ENCODE results near the gene MXI1. TPM values are rescaled to one million over a fixed set of nuclear protein-coding genes. Genes with fewer than 3 reads are reported as not detected.

The MXI1 gene
- total RNA-seq, 1 experiment from 2014 or later: 11.0 TPM

GRCh38 chr10:110300486-110300986 lies 93.1 kb downstream of the MXI1 start:
- no peak for DNase-seq
- Histone ChIP-seq H3K4me3 (ENCODE audit: low read depth, low read length) (no peak overlapping the region), H3K4me1 (peaks cover 6% of the 10 kb centered on the region; the same call in 1 of the 2 replicates), H3K36me3 (ENCODE audit: control insufficient read depth, insufficient read depth, low read length) (peaks cover 6% of the 10 kb centered on the region), H3K27me3 (replicated peaks; ENCODE audit: control insufficient read depth, insufficient read depth, low read length) (no peaks in the 10 kb centered on the region), H3K9me3 (no peaks in the 10 kb centered on the region)
- H3K27ac Mint-ChIP-seq (ENCODE audit: unreplicated experiment): no peak overlapping the region
- no peaks in the 10 kb centered on the region for H3K27me3 Mint-ChIP-seq (ENCODE audit: insufficient read depth, unreplicated experiment)
- peaks cover 99% of the 10 kb centered on the region for H3K36me3 Mint-ChIP-seq (ENCODE audit: insufficient read depth, unreplicated experiment)
- H3K4me1 Mint-ChIP-seq (ENCODE audit: low read depth, unreplicated experiment): no peaks in the 10 kb centered on the region
- TF ChIP-seq CTCF (IDR thresholded peaks at IDR 0.05; ENCODE audit: insufficient read depth in 1 of 2, low read depth in 1 of 2, low read length in 1 of 2, severe bottlenecking in 1 of 2, unreplicated experiment in 1 of 2): no peak
- intact Hi-C loops (cut with micrococcal nuclease; ENCODE audit: unreplicated experiment): loop anchor here (10.0 kb wide), 1 partner anchor 614 kb away; the partner anchor contains the start of genes BBIP1 and SHOC2
- ChIA-PET CTCF (no interaction called here), POLR2A (no interaction called here)
- H3K9me3 Mint-ChIP-seq (ENCODE audit: unreplicated experiment): no peaks in the 10 kb centered on the region
- H3K4me3 Mint-ChIP-seq (ENCODE audit: unreplicated experiment): no peak overlapping the region
- BruUV-seq (replicated peaks): no TSS peak

GRCh38 chr10:110303681-110304080 lies 96.3 kb downstream of the MXI1 start:
- CTCF ChIA-PET: no interaction called here

GRCh38 chr10:110304394-110304779 lies 97.0 kb downstream of the MXI1 start:
- H3K4me3 ChIP-seq (ENCODE audit: low read depth, low read length): peak overlapping the region; percentile 94
- TF ChIP-seq CTCF (IDR thresholded peaks at IDR 0.05; ENCODE audit: insufficient read depth in 1 of 2, low read depth in 1 of 2, low read length in 1 of 2, severe bottlenecking in 1 of 2, unreplicated experiment in 1 of 2): no peak
- peak overlapping the region; percentile 90 for H3K27ac Mint-ChIP-seq (ENCODE audit: unreplicated experiment)
- ChIA-PET CTCF (interaction anchor here (0.6 to 1.5 kb wide), 13 partner anchors 13 to 723 kb away, joined by 3 to 8 read pairs (median 5); partner anchors contain the start of genes BBIP1 and SHOC2), POLR2A (interaction anchor here (0.6 to 1.1 kb wide), 14 partner anchors 94 to 695 kb away, joined by 3 to 9 read pairs (median 4); partner anchors contain the start of genes DUSP5 and SMC3)
- peaks cover 60% of the 10 kb centered on the region for H3K36me3 Mint-ChIP-seq (ENCODE audit: insufficient read depth, unreplicated experiment)
- BruUV-seq (replicated peaks): no TSS peak
- no peak for DNase-seq
- H3K4me1 Mint-ChIP-seq (ENCODE audit: low read depth, unreplicated experiment): no peaks in the 10 kb centered on the region
- H3K36me3 ChIP-seq (ENCODE audit: control insufficient read depth, insufficient read depth, low read length): peaks cover 4% of the 10 kb centered on the region
- peaks cover 13% of the 10 kb centered on the region for H3K4me1 ChIP-seq
- H3K9me3 ChIP-seq: no peaks in the 10 kb centered on the region
- no peaks in the 10 kb centered on the region for H3K27me3 ChIP-seq (replicated peaks; ENCODE audit: control insufficient read depth, insufficient read depth, low read length)
- peak overlapping the region; percentile 91 for H3K4me3 Mint-ChIP-seq (ENCODE audit: unreplicated experiment)
- H3K27me3 Mint-ChIP-seq (ENCODE audit: insufficient read depth, unreplicated experiment): no peaks in the 10 kb centered on the region
- no peaks in the 10 kb centered on the region for H3K9me3 Mint-ChIP-seq (ENCODE audit: unreplicated experiment)
- intact Hi-C loops (cut with micrococcal nuclease; ENCODE audit: unreplicated experiment): loop anchor here (10.0 kb wide), 1 partner anchor 610 kb away; the partner anchor contains the start of genes BBIP1 and SHOC2

More at GRCh38 chr10:110303681-110304080, 96.3 kb downstream of the MXI1 start:
- Mint-ChIP-seq H3K27me3 (ENCODE audit: insufficient read depth, unreplicated experiment) (no peaks in the 10 kb centered on the region), H3K36me3 (ENCODE audit: insufficient read depth, unreplicated experiment) (peaks cover 67% of the 10 kb centered on the region), H3K27ac (ENCODE audit: unreplicated experiment) (peak overlapping the region; percentile 90), H3K4me3 (ENCODE audit: unreplicated experiment) (peak overlapping the region; percentile 91), H3K9me3 (ENCODE audit: unreplicated experiment) (no peaks in the 10 kb centered on the region), H3K4me1 (ENCODE audit: low read depth, unreplicated experiment) (no peaks in the 10 kb centered on the region)
- TSS peak; percentile 37 for BruUV-seq (replicated peaks)
- Histone ChIP-seq H3K4me3 (ENCODE audit: low read depth, low read length) (peak overlapping the region; percentile 94), H3K36me3 (ENCODE audit: control insufficient read depth, insufficient read depth, low read length) (peaks cover 6% of the 10 kb centered on the region), H3K4me1 (peaks cover 13% of the 10 kb centered on the region), H3K9me3 (no peaks in the 10 kb centered on the region), H3K27me3 (replicated peaks; ENCODE audit: control insufficient read depth, insufficient read depth, low read length) (no peaks in the 10 kb centered on the region)
- POLR2A ChIA-PET: interaction anchor here (0.6 kb wide), 1 partner anchor 146 kb away, joined by 3 read pairs; no protein-coding TSS in a partner anchor
- intact Hi-C loops (cut with micrococcal nuclease; ENCODE audit: unreplicated experiment): loop anchor here (10.0 kb wide), 1 partner anchor 611 kb away; the partner anchor contains the start of genes BBIP1 and SHOC2
- DNase-seq: no peak
- TF ChIP-seq CTCF (IDR thresholded peaks at IDR 0.05; ENCODE audit: insufficient read depth in 1 of 2, low read depth in 1 of 2, low read length in 1 of 2, severe bottlenecking in 1 of 2, unreplicated experiment in 1 of 2): no peak

Data from Caco-2 (cell line).